GM12872 (cell line): Measurements from ENCODE around the gene CNFN.

Experiments
- TF ChIP-seq, protein P1 (sequence below): IDR thresholded peaks from 3 replicates; pipeline ENCODE4 v1.5.1; 2011; ENCODE audit warnings: low read depth, mild to moderate bottlenecking, low read length, moderate library complexity; ENCODE audit not compliant: insufficient read depth

CNFN gene

DNA sequence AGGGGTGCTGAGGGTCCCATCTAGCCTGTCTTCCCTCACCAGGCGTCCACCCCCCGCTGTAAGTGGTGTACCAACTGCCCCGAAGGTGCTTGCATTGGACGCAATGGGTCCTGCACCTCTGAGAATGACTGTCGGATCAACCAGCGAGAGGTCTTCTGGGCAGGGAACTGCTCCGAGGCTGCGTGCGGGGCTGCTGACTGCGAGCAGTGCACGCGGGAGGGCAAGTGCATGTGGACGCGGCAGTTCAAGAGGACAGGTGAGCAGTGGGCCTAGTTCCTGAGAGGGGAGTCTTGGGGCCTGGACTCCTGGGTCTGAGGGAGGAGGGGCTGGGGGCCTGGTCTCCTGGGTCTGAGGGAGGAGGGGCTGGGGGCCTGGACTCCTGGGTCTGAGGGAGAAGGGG is 27.8 kb downstream of the CNFN start:
- TF ChIP-seq, protein P1, sequence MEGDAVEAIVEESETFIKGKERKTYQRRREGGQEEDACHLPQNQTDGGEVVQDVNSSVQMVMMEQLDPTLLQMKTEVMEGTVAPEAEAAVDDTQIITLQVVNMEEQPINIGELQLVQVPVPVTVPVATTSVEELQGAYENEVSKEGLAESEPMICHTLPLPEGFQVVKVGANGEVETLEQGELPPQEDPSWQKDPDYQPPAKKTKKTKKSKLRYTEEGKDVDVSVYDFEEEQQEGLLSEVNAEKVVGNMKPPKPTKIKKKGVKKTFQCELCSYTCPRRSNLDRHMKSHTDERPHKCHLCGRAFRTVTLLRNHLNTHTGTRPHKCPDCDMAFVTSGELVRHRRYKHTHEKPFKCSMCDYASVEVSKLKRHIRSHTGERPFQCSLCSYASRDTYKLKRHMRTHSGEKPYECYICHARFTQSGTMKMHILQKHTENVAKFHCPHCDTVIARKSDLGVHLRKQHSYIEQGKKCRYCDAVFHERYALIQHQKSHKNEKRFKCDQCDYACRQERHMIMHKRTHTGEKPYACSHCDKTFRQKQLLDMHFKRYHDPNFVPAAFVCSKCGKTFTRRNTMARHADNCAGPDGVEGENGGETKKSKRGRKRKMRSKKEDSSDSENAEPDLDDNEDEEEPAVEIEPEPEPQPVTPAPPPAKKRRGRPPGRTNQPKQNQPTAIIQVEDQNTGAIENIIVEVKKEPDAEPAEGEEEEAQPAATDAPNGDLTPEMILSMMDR: no peak

DNA sequence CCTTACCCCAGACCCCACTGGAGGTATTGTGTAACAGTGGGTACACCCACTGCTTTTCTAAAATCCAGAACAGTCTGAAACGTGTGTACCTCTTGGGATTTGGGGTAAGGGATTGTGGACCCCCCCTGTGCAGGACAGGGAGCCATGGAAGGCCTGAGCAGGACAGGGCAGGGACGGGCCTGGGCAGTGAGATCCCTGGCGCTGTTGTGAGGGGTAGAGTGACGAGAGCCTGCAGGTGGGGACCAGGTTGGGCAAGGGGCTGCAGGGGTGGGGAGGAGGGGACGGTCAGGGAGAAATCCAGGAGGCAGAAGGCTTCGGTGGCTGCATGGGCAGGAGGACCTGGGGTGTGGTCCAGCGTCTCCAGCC is 28.6 kb downstream of the CNFN start:
- TF ChIP-seq, protein P1: no peak

DNA sequence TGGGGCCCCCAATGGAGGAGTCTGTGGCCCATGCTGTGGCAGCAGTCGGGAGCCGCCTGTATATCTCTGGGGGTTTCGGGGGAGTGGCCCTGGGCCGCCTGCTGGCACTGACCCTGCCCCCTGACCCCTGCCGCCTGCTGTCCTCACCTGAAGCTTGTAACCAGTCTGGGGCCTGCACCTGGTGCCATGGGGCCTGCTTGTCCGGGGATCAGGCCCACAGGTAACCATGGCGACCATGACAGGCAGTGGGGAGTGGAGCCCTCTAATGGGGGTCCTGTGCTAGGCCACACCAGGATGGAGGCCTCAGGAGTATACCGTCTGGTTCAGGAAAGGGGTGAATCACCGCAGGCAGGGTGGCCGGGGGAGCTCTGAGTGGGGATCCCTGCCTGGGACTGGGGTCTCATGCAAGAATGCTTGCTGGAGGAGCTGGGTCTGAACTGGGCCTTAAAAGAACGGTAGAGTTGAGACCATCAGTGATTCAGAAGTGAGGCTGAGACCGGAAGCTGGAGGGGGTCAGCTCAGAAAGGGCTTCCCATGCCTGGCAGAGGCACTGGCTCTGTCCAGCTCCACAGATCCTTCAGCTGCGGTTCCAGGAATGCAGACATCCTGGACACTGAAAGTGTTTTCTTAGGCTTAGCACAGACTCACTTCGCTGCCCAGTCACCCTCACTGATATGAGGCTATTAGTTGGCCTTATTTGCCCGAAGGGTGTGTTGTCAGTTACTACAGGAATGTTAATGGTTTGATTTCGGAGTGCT is 29.1 kb downstream of the CNFN start:
- TF ChIP-seq, protein P1: no peak

DNA sequence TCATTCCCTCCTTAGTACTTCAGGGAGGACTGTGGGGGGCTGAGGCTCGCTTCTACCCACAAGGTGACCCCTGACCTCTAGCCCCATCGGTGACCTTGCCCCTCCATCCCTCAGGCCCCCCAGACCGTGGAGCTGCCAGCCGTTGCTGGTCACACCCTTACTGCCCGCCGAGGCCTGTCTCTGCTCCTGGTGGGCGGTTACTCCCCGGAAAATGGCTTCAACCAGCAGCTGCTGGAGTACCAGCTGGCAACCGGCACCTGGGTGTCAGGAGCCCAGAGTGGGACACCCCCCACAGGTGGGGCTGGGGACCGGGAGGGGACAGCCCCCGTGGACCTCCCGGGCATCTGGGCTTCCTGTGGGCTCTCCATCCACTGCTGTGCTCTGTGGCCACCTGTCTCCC is 32.8 kb downstream of the CNFN start:
- TF ChIP-seq, protein P1: no peak

DNA sequence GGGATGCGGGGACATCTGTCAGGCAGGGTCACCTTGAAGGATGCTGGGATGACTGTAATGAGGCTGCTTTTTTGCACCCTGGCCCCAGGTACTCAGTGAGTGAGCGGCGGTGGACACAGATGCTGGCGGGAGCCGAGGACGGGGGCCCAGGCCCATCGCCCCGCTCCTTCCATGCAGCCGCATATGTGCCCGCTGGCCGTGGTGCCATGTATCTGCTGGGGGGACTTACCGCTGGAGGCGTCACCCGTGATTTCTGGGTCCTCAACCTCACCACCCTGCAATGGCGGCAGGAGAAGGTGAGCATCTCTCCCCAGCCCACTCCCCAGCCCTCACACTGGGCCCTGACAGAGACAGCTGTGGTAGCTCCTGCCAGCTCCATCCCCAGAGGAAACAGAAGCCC is 33.4 kb downstream of the CNFN start:
- TF ChIP-seq, protein P1: no peak

DNA sequence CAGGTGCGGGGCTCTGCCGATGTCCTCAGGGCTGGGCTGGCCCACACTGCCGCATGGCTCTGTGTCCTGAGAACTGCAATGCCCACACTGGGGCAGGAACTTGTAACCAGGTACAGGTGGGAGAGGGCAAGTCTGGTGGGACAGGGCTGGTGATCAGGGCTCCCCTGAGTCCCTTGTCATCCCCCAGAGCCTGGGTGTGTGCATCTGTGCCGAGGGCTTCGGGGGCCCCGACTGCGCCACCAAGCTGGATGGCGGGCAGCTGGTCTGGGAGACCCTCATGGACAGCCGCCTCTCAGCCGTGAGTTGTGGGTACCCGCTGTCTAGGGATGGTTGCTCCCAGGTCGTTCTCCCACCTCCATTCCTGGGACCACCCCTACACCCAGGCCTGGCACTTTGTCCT is 34.2 kb downstream of the CNFN start:
- TF ChIP-seq, protein P1: no peak

DNA sequence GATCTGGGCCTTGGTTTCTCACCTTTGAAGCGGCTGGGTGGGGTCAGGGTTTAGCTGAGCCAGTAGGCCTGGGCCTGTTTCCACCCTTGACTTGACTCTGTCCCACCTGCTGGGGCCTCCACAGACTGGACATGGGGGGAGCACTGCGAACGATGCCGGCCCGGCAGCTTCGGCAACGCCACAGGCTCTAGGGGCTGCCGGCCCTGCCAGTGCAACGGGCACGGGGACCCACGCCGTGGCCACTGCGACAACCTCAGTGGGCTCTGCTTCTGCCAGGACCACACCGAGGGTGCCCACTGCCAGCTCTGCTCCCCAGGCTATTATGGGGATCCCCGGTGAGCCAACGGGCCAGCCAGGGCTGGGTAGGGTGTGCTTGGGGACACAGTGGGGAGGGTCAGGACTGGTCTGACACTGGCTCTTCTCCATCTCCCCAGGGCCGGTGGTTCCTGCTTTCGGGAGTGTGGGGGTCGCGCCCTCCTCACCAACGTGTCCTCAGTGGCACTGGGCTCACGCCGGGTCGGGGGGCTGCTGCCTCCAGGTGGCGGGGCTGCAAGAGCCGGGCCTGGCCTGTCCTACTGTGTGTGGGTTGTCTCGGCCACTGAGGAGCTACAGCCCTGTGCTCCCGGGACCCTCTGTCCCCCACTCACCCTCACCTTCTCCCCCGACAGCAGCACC is 36.6 kb downstream of the CNFN start:
- TF ChIP-seq, protein P1: no peak
